ENCODE data around the gene GPR176.

GPR176 gene

GRCh38 chr15:39889601-39890000, 30.5 kb downstream of the GPR176 start:
- in situ Hi-C loops (cut with HindIII; ENCODE audit: low sequenced_read_pairs) = loop anchor here (5.0 kb wide), 2 partner anchors 63 to 92 kb away; no protein-coding TSS in a partner anchor

DNA sequence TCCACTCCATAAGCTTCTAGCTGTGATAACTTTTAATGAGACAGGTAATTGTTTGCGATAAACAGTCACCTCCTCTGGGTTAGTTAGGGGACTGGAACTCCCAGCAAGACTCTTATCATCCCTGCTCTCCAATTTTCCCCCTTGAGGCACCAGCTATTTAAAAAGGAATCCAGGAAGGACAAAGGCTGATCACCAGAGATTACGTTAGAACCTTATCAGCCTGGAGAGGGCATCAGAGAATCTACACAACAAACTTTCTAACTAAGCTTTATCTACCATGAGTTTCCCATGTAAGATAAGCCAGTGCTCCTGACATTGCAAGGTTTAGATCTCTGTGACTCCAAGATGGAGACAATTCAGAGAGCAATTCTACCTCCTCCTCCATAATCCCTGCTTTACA, 31.3 kb downstream of the GPR176 start:
- no peak overlapping the region for H3K4me3 ChIP-seq (ENCODE audit: low read depth, low read length)
- no peak for DNase-seq (ENCODE audit: low read depth)
- no peak for TF ChIP-seq CTCF (IDR thresholded peaks at IDR 0.05; ENCODE audit: low read depth, low read length, missing control alignments)
- in situ Hi-C loops (cut with HindIII; ENCODE audit: low sequenced_read_pairs) = loop anchor here (5.0 kb wide), 2 partner anchors 63 to 92 kb away; no protein-coding TSS in a partner anchor

More at GRCh38 chr15:39889601-39890000, 30.5 kb downstream of the GPR176 start:
- H3K4me3 ChIP-seq (ENCODE audit: low read depth, low read length) = no peak overlapping the region
- no peak for TF ChIP-seq CTCF (IDR thresholded peaks at IDR 0.05; ENCODE audit: low read depth, low read length, missing control alignments)
- no peak for DNase-seq (ENCODE audit: low read depth)

DNA sequence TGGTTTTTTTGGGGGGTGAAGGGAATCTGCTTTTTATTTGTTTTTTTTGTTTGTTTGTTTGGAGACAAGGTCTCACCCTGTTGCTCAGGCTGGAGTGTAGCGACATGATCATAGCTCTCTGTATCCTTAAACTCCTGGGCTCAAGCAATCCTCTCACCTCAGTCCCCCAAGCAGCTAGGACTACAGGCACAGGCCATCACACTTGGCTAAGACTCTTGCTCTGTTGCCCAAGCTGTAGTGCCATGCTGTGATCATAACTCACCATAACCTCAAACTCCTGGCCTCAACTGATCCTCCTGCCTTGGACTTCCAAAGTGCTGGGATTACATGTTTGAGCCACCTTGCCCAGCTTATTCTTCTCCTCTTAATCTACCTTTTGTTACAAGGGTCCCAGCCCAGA, 31.8 kb downstream of the GPR176 start:
- TF ChIP-seq CTCF (IDR thresholded peaks at IDR 0.05; ENCODE audit: low read depth, low read length, missing control alignments) = no peak
- no peak for DNase-seq (ENCODE audit: low read depth)
- in situ Hi-C loops (cut with HindIII; ENCODE audit: low sequenced_read_pairs) = loop anchor here (5.0 kb wide), 2 partner anchors 64 to 91 kb away; no protein-coding TSS in a partner anchor
- no peak overlapping the region for H3K4me3 ChIP-seq (ENCODE audit: low read depth, low read length)

- peak; percentile 41 for TF ChIP-seq CTCF (IDR thresholded peaks at IDR 0.05; ENCODE audit: low read depth, low read length, missing control alignments)
- DNase-seq (ENCODE audit: low read depth) = peak; percentile 16
- in situ Hi-C loops (cut with HindIII; ENCODE audit: low sequenced_read_pairs) = loop anchor here (5.0 kb wide), 2 partner anchors 64 to 91 kb away; no protein-coding TSS in a partner anchor
- no peak overlapping the region for H3K4me3 ChIP-seq (ENCODE audit: low read depth, low read length)
These were observed 32.2 kb downstream of the GPR176 start for GRCh38 chr15:39887832-39888231.

- TF ChIP-seq CTCF (IDR thresholded peaks at IDR 0.05; ENCODE audit: low read depth, low read length, missing control alignments) = no peak
- DNase-seq (ENCODE audit: low read depth) = no peak
- H3K4me3 ChIP-seq (ENCODE audit: low read depth, low read length) = no peak overlapping the region
- in situ Hi-C loops (cut with HindIII; ENCODE audit: low sequenced_read_pairs) = loop anchor here (5.0 kb wide), 2 partner anchors 65 to 90 kb away; no protein-coding TSS in a partner anchor
These were observed 32.9 kb downstream of the GPR176 start for GRCh38 chr15:39887211-39887610.

GRCh38 chr15:39886418-39886817, 33.6 kb downstream of the GPR176 start:
- DNase-seq (ENCODE audit: low read depth) = no peak
- H3K4me3 ChIP-seq (ENCODE audit: low read depth, low read length) = no peak overlapping the region
- in situ Hi-C loops (cut with HindIII; ENCODE audit: low sequenced_read_pairs) = loop anchor here (5.0 kb wide), 2 partner anchors 66 to 89 kb away; no protein-coding TSS in a partner anchor
- TF ChIP-seq CTCF (IDR thresholded peaks at IDR 0.05; ENCODE audit: low read depth, low read length, missing control alignments) = no peak

Data from astrocyte of the cerebellum (primary cell).